SU-DHL-6 (cell line): ENCODE data around the gene TEX264.

Experiments
- H2AFZ ChIP-seq: fragments of 200-600 bp; sonication (generic); 2 replicates; pipeline ENCODE4 v1.6.1; 2014; ENCODE audit warnings: low read depth, mild to moderate bottlenecking, moderate library complexity, mixed read lengths, antibody characterized with exemption, low read length; ENCODE audit not compliant: severe bottlenecking
- H3F3A ChIP-seq: fragments of 200-600 bp; shearing (Covaris generic); 2 replicates; pipeline ENCODE4 v1.6.0; 2016; ENCODE audit warnings: antibody characterized with exemption, mild to moderate bottlenecking; ENCODE audit not compliant: insufficient read depth
- H3K27ac ChIP-seq: fragments of 200-600 bp; sonication (generic); 2 replicates; pipeline ENCODE4 v1.5.1; 2016; ENCODE audit warnings: low read depth, mild to moderate bottlenecking, low read length, moderate library complexity, mixed read lengths
- H3K27me3 ChIP-seq: fragments of 200-600 bp; sonication (generic), shearing (Covaris generic); 2 replicates; pipeline ENCODE4 v1.6.0; 2014; ENCODE audit warnings: mild to moderate bottlenecking, low read length
- H3K36me3 ChIP-seq: fragments of 200-600 bp; sonication (generic); 2 replicates; pipeline ENCODE4 v1.6.1; 2014; ENCODE audit warnings: mild to moderate bottlenecking, low read length, mixed read lengths
- H3K4me2 ChIP-seq: fragments of 300-600, 200-600 bp; shearing (Covaris generic), sonication (generic); 2 replicates; pipeline ENCODE4 v1.6.0; 2014; ENCODE audit warnings: low read length, low read depth, mild to moderate bottlenecking; ENCODE audit not compliant: poor library complexity, severe bottlenecking
- H3K4me3 ChIP-seq: fragments of 200-600 bp; sonication (generic); 2 replicates; pipeline ENCODE4 v1.5.1; 2014; ENCODE audit warnings: antibody characterized with exemption, low read length, mild to moderate bottlenecking, mixed read lengths; ENCODE audit not compliant: insufficient read depth, poor library complexity, severe bottlenecking
- H3K79me2 ChIP-seq: fragments of 200-600 bp; sonication (generic); 2 replicates; pipeline ENCODE4 v1.6.1; 2014; ENCODE audit warnings: mild to moderate bottlenecking, low read length, moderate library complexity; ENCODE audit not compliant: insufficient read depth
- H3K9ac ChIP-seq: fragments of 200-600 bp; sonication (generic); 2 replicates; pipeline ENCODE4 v1.7.0; 2014; ENCODE audit warnings: mild to moderate bottlenecking, low read length
- H3K9me2 ChIP-seq: fragments of 200-600 bp; sonication (generic); replicated peaks from 2 replicates; pipeline ENCODE4 v1.6.1; 2014; ENCODE audit warnings: low read length; ENCODE audit not compliant: insufficient read depth
- H3K9me3 ChIP-seq: fragments of 200-600 bp; sonication (generic); 2 replicates; pipeline ENCODE4 v1.6.1; 2014; ENCODE audit warnings: low read length, mixed read lengths; ENCODE audit not compliant: insufficient read depth
- H4K20me1 ChIP-seq: fragments of 200-600 bp; sonication (generic); 2 replicates; pipeline ENCODE4 v1.6.1; 2014; ENCODE audit warnings: low read depth, mild to moderate bottlenecking, antibody characterized with exemption, low read length, moderate library complexity, mixed read lengths
- CTCF ChIP-seq: fragments of 200-600 bp; sonication (generic); IDR thresholded peaks from one replicate; pipeline ENCODE4 v1.5.1; 2017; ENCODE audit warnings: antibody characterized with exemption, mild to moderate bottlenecking, low read length, moderate library complexity; ENCODE audit not compliant: insufficient read depth, poor library complexity, severe bottlenecking
- EZH2phosphoT487 ChIP-seq: fragments of 200-600 bp; sonication (generic), shearing (Covaris generic); conservative IDR thresholded peaks from 2 replicates; pipeline ENCODE4 v1.6.1; 2018; ENCODE audit warnings: mild to moderate bottlenecking, antibody characterized with exemption, low read length, moderate library complexity, mixed read lengths

The TEX264 gene

DNA sequence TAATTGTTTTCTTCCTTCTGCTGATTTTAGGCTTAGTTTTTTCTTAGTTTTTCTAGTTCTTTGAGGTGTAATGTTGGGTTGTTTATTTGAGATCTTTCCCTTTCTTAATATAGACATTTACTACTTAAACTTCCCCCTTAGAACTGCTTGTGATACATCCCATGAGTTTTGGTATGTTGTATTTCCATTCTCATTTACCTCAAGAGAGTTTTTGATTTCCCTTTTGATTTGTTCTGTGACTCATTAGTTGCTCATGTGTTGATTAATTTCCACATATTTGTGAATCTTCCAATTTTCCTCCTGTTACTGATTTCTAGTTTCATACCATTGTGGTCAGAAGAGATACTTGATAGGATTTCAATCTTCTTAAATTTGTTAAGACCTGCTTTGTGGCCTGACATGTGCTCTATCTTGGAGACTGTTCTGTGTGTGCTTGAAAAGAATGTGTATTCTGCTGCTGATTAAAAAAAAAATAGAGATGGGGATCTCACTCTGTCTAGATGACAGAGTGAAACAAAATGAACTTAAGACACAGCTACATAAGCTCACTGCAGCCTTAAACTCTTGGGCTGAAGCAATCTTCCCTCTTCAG lies 58.1 kb downstream of the TEX264 start:
- H3K9ac ChIP-seq, result no peak overlapping the region
- no peak overlapping the region for H3K4me2 ChIP-seq
- H3F3A ChIP-seq, result no peaks in the 10 kb centered on the region
- no peaks in the 10 kb centered on the region for H3K36me3 ChIP-seq
- H3K9me3 ChIP-seq, result no peaks in the 10 kb centered on the region
- no peak overlapping the region for H3K4me3 ChIP-seq
- no peaks in the 10 kb centered on the region for H3K79me2 ChIP-seq
- no peak overlapping the region for H2AFZ ChIP-seq
- TF ChIP-seq CTCF (no peak), EZH2phosphoT487 (no peak)
- no peaks in the 10 kb centered on the region for H3K9me2 ChIP-seq
- no peaks in the 10 kb centered on the region for H3K27me3 ChIP-seq
- H3K27ac ChIP-seq, result no peak overlapping the region
- no peaks in the 10 kb centered on the region for H4K20me1 ChIP-seq

- no peaks in the 10 kb centered on the region for H4K20me1 ChIP-seq
These were observed 63.0 kb downstream of the TEX264 start for GRCh38 chr3:51733859-51734571.

GRCh38 chr3:51734572-51734907 lies 63.5 kb downstream of the TEX264 start:
- TF ChIP-seq CTCF (no peak), EZH2phosphoT487 (no peak)
- H3K9me3 ChIP-seq, result no peaks in the 10 kb centered on the region
- H2AFZ ChIP-seq, result no peak overlapping the region
- H3K4me2 ChIP-seq, result no peak overlapping the region
- H3F3A ChIP-seq, result no peaks in the 10 kb centered on the region
- no peak overlapping the region for H3K4me3 ChIP-seq
- H3K9ac ChIP-seq, result no peak overlapping the region
- no peaks in the 10 kb centered on the region for H3K9me2 ChIP-seq
- H3K27me3 ChIP-seq, result no peaks in the 10 kb centered on the region
- H4K20me1 ChIP-seq, result no peaks in the 10 kb centered on the region
- no peak overlapping the region for H3K27ac ChIP-seq
- no peaks in the 10 kb centered on the region for H3K79me2 ChIP-seq
- H3K36me3 ChIP-seq, result no peaks in the 10 kb centered on the region

More at GRCh38 chr3:51733859-51734571, 63.0 kb downstream of the TEX264 start:
- H3K79me2 ChIP-seq, result no peaks in the 10 kb centered on the region
- no peaks in the 10 kb centered on the region for H3K9me2 ChIP-seq
- H3K9me3 ChIP-seq, result no peaks in the 10 kb centered on the region
- TF ChIP-seq EZH2phosphoT487 (no peak), CTCF (no peak)
- H2AFZ ChIP-seq, result no peak overlapping the region
- no peaks in the 10 kb centered on the region for H3K27me3 ChIP-seq
- no peak overlapping the region for H3K9ac ChIP-seq
- no peaks in the 10 kb centered on the region for H3F3A ChIP-seq
- no peak overlapping the region for H3K4me3 ChIP-seq
- no peaks in the 10 kb centered on the region for H3K36me3 ChIP-seq
- H3K27ac ChIP-seq, result no peak overlapping the region
- no peak overlapping the region for H3K4me2 ChIP-seq
